Uterus (tissue), 4 donors: ENCODE results near the gene KHK. TPM values are rescaled to one million over a fixed set of nuclear protein-coding genes. Genes with fewer than 3 reads are reported as not detected.

Experiments used
- DNase-seq, 2 donors: peaks; one replicate each; pipeline ENCODE4 v3.0.0-alpha.2; 2019 to 2020
- H3K27ac ChIP-seq, 2 donors: fragments of 200-600 bp; sonication (generic); 1 replicate in 1 of 2; 2 replicates in 1 of 2; pipeline ENCODE4 v1.5.1; 2016 to 2018
- H3K27me3 ChIP-seq, 2 donors: fragments of 200-600 bp; sonication (generic); one replicate each; pipeline ENCODE4 v1.5.1; 2018 to 2019; ENCODE audit warnings: control low read depth in 1 of 2
- H3K36me3 ChIP-seq, 2 donors: fragments of 200-600 bp; sonication (generic); one replicate each; pipeline ENCODE4 v1.5.1; 2019; ENCODE audit warnings: control low read depth in 1 of 2
- H3K4me1 ChIP-seq, 2 donors: fragments of 200-600 bp; sonication (generic); one replicate each; pipeline ENCODE4 v1.5.1; 2018 to 2019; ENCODE audit warnings: control low read depth in 1 of 2
- H3K4me3 ChIP-seq, 2 donors: fragments of 200-600 bp; sonication (generic); 1 replicate in 1 of 2; 2 replicates in 1 of 2; pipeline ENCODE4 v1.5.1; 2018 to 2019; ENCODE audit warnings: mild to moderate bottlenecking in 1 of 2
- H3K9me3 ChIP-seq, 2 donors: fragments of 200-600 bp; sonication (generic); one replicate each; pipeline ENCODE4 v1.5.1; 2019; ENCODE audit warnings: control low read depth in 1 of 2
- POLR2A ChIP-seq, 2 donors: fragments of 450-650 bp; IDR thresholded peaks; one replicate each; pipeline ENCODE4 v1.6.1; 2016; ENCODE audit warnings: antibody characterized with exemption in 2 of 2, mild to moderate bottlenecking in 1 of 2, moderate library complexity in 1 of 2
- intact Hi-C: fragments of 100-400 bp; cut with DNase I; formaldehyde crosslinking; loops from one replicate; pipeline ENCODE4 v1.15.1; 2023; ENCODE audit warnings: low total_unique reads
- total RNA-seq, 4 donors: library from RNA; depleted of rRNA in 3 of 4; stranded (reverse); fragments of >200 nt in 3 of 4; gene quantifications; one replicate each; pipeline versions ENCODE4 v1.1.0 to v1.2.4, GENCODE V29; 2014 to 2023
- TF ChIP-seq, protein P1 (sequence below), 4 experiments: fragments of 200-600 bp in 2 of 4; fragments of 450-650 bp in 2 of 4; sonication (generic) in 2 of 4; IDR thresholded peaks; one replicate each; pipeline ENCODE4 v1.5.1; 2016 to 2019; ENCODE audit warnings: antibody characterized with exemption in 4 of 4, mild to moderate bottlenecking in 2 of 4, moderate library complexity in 1 of 4
- donor health status: DM: yes; HTN: yes; CAD: no.

KHK gene
- total RNA-seq, 4 donors from 2014 or later = 1.0 to 21.6 (median 5.4) TPM

DNA sequence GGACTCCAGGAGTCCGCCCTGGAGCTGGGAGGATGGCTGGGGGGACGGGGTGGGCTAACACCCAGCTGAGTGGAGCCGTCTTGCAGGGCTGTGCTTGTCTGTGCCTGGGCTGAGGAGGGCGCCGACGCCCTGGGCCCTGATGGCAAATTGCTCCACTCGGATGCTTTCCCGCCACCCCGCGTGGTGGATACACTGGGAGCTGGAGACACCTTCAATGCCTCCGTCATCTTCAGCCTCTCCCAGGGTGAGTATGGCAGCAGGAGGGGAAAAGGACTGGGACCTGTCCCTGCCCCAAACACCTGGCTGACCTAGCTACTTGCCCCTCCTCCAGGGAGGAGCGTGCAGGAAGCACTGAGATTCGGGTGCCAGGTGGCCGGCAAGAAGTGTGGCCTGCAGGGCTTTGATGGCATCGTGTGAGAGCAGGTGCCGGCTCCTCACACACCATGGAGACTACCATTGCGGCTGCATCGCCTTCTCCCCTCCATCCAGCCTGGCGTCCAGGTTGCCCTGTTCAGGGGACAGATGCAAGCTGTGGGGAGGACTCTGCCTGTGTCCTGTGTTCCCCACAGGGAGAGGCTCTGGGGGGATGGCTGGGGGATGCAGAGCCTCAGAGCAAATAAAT lies 12.9 kb downstream of the KHK start:
- H3K27ac ChIP-seq = no peak overlapping the region
- intact Hi-C loops = loop anchor here (5.0 kb wide), 1 partner anchor 108 kb away; no protein-coding TSS in a partner anchor
- no peaks in the 10 kb centered on the region for H3K36me3 ChIP-seq
- H3K27me3 ChIP-seq = no peaks in the 10 kb centered on the region
- no peak overlapping the region for H3K4me3 ChIP-seq
- TF ChIP-seq, protein P1, sequence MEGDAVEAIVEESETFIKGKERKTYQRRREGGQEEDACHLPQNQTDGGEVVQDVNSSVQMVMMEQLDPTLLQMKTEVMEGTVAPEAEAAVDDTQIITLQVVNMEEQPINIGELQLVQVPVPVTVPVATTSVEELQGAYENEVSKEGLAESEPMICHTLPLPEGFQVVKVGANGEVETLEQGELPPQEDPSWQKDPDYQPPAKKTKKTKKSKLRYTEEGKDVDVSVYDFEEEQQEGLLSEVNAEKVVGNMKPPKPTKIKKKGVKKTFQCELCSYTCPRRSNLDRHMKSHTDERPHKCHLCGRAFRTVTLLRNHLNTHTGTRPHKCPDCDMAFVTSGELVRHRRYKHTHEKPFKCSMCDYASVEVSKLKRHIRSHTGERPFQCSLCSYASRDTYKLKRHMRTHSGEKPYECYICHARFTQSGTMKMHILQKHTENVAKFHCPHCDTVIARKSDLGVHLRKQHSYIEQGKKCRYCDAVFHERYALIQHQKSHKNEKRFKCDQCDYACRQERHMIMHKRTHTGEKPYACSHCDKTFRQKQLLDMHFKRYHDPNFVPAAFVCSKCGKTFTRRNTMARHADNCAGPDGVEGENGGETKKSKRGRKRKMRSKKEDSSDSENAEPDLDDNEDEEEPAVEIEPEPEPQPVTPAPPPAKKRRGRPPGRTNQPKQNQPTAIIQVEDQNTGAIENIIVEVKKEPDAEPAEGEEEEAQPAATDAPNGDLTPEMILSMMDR (IDR thresholded peaks at IDR 0.05) = no peak
- TF ChIP-seq POLR2A (IDR thresholded peaks at IDR 0.05) = no peak
- H3K9me3 ChIP-seq = no peaks in the 10 kb centered on the region
- H3K4me1 ChIP-seq = no peaks in the 10 kb centered on the region
- DNase-seq = no peak

DNA sequence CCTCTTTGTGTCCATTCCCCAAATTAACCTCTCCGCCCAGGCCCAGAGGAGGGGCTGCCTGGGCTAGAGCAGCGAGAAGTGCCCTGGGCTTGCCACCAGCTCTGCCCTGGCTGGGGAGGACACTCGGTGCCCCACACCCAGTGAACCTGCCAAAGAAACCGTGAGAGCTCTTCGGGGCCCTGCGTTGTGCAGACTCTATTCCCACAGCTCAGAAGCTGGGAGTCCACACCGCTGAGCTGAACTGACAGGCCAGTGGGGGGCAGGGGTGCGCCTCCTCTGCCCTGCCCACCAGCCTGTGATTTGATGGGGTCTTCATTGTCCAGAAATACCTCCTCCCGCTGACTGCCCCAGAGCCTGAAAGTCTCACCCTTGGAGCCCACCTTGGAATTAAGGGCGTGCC lies 13.5 kb downstream of the KHK start:
- Histone ChIP-seq H3K4me3 (no peak overlapping the region), H3K36me3 (no peaks in the 10 kb centered on the region), H3K9me3 (no peaks in the 10 kb centered on the region), H3K4me1 (no peaks in the 10 kb centered on the region), H3K27ac (no peak overlapping the region), H3K27me3 (no peaks in the 10 kb centered on the region)
- DNase-seq = no peak
- TF ChIP-seq, protein P1 (IDR thresholded peaks at IDR 0.05) = no peak
- no peak for TF ChIP-seq POLR2A (IDR thresholded peaks at IDR 0.05)
- intact Hi-C loops = loop anchor here (10.0 kb wide), 1 partner anchor 185 kb away; the partner anchor contains the start of gene TRIM54

DNA sequence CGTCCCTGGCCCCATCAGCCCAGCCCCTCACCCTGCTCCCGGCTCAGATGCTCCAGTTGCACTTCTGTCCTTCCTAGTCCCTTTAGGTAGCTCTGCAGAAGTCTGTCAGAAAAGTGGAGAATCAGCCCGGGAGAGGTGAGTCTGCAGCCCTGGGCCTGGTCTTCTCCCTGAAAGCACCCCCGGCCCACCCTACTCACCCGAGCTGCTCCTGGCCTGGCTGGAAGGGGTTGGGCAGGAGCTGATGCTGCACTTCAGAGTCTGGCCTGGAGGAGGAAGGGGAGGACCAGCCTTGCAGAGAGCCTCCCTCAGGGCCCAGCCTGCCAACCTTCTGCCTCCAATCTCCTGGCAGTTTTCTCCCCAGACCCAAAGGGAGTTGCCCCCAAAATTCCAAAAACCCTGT lies 15.8 kb downstream of the KHK start:
- intact Hi-C loops = loop anchor here (10.0 kb wide), 1 partner anchor 182 kb away; the partner anchor contains the start of gene TRIM54
- no peak for DNase-seq

DNA sequence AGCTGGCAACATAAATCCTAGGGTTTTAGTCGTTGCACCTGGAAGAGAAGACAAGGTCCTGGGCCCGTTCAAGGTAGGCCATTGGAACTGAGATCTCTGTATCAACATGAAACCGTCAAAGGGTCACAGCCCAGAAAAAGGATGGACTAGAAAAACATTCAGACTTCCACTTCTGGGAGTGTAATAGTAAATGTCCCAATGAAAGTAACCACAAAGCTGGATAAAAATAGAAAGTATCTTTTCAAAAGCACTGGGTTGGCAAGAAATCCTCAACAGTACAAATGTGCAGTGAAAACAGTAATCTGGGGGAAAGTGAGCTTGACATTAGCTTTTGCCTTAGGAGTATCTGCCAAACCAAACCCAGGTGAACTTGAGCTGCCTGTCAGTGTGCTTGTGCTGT lies 19.4 kb downstream of the KHK start:
- H3K4me1 ChIP-seq = no peaks in the 10 kb centered on the region
- no peaks in the 10 kb centered on the region for H3K27me3 ChIP-seq
- DNase-seq = no peak
- no peaks in the 10 kb centered on the region for H3K9me3 ChIP-seq
- no peak overlapping the region for H3K27ac ChIP-seq
- no peak overlapping the region for H3K4me3 ChIP-seq
- no peak for TF ChIP-seq POLR2A (IDR thresholded peaks at IDR 0.05)
- TF ChIP-seq, protein P1 (IDR thresholded peaks at IDR 0.05) = no peak
- intact Hi-C loops = loop anchor here (10.0 kb wide), 1 partner anchor 179 kb away; the partner anchor contains the start of gene TRIM54
- H3K36me3 ChIP-seq = no peaks in the 10 kb centered on the region

More for the DNA sequence above, 15.8 kb downstream of the KHK start:
- Histone ChIP-seq H3K4me1 (no peaks in the 10 kb centered on the region), H3K9me3 (no peaks in the 10 kb centered on the region), H3K27me3 (no peaks in the 10 kb centered on the region), H3K27ac (no peak overlapping the region), H3K4me3 (no peak overlapping the region), H3K36me3 (no peaks in the 10 kb centered on the region)
- no peak for TF ChIP-seq POLR2A (IDR thresholded peaks at IDR 0.05)
- TF ChIP-seq, protein P1 (IDR thresholded peaks at IDR 0.05) = no peak

DNA sequence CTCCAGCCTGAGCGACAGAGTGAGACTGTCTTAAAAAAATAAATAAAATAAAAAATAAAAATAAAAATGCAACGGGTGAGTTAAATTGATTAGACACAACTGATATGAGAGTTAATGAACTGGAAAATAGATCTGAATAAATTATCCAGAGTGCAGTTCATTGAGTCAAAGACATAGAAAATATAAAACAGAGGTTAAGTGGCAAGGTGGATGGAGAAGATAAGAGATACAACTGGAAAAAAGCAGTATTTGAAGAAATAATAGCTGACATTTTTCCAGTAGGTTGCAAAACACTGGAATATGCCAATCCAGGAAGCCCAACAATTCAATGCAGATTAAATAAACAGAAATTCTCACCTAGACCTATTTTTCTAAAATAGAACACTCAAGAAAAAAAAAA lies 21.6 kb downstream of the KHK start:
- DNase-seq = no peak
- intact Hi-C loops = loop anchor here (10.0 kb wide), 1 partner anchor 177 kb away; the partner anchor contains the start of gene TRIM54
- no peak for TF ChIP-seq POLR2A (IDR thresholded peaks at IDR 0.05)
- TF ChIP-seq, protein P1 (IDR thresholded peaks at IDR 0.05) = no peak
- Histone ChIP-seq H3K36me3 (no peaks in the 10 kb centered on the region), H3K27me3 (no peaks in the 10 kb centered on the region), H3K27ac (no peak overlapping the region), H3K4me1 (no peaks in the 10 kb centered on the region), H3K4me3 (no peak overlapping the region), H3K9me3 (no peaks in the 10 kb centered on the region)
